Fibroblast of lung (primary cell): ENCODE measurements around the gene CABLES2. TPM values are rescaled to one million over a fixed set of nuclear protein-coding genes. Genes with fewer than 3 reads are reported as not detected.

Source experiments
- DNase-seq, 2 donors: peaks; one replicate each; pipeline versions ENCODE4 v3.0.0 to v3.0.0-alpha.2; 2010; ENCODE audit warnings: low read depth in 2 of 2
- H2AFZ ChIP-seq: 2 replicates; pipeline ENCODE4 v1.5.1; 2012; ENCODE audit warnings: low read length, control low read depth, inconsistent platforms
- H3K27ac ChIP-seq: 2 replicates; pipeline ENCODE4 v1.5.1; 2011; ENCODE audit warnings: low read length, control low read depth; ENCODE audit not compliant: insufficient read depth
- H3K27me3 ChIP-seq: 2 replicates; pipeline ENCODE4 v1.5.1; 2011; ENCODE audit warnings: mild to moderate bottlenecking, low read length; ENCODE audit not compliant: control insufficient read depth, insufficient read depth
- H3K36me3 ChIP-seq: 2 replicates; pipeline ENCODE4 v1.5.1; 2011; ENCODE audit warnings: low read length; ENCODE audit not compliant: control insufficient read depth, insufficient read depth
- H3K4me1 ChIP-seq: 2 replicates; pipeline ENCODE4 v1.5.1; 2011; ENCODE audit warnings: low read length; ENCODE audit not compliant: control insufficient read depth, insufficient read depth; ENCODE audit errors: extremely low read depth
- H3K4me2 ChIP-seq: 2 replicates; pipeline ENCODE4 v1.5.1; 2011; ENCODE audit warnings: low read length, control low read depth; ENCODE audit not compliant: insufficient read depth; ENCODE audit errors: extremely low read depth
- H3K4me3 ChIP-seq, 4 experiments: fragments of 200-600 bp in 1 of 4; sonication (generic) in 1 of 4; replicated peaks in 1 of 4; 2 replicates each; pipeline ENCODE4 v1.5.1; 2011 to 2016; ENCODE audit warnings: low read length in 4 of 4, low read depth in 3 of 4, mild to moderate bottlenecking in 3 of 4, control low read depth in 2 of 4, inconsistent platforms in 1 of 4, mixed read lengths in 1 of 4; ENCODE audit not compliant: insufficient read depth in 1 of 4; ENCODE audit errors: control extremely low read depth in 1 of 4
- H3K79me2 ChIP-seq: 2 replicates; pipeline ENCODE4 v1.5.1; 2012; ENCODE audit warnings: mild to moderate bottlenecking, low read length, inconsistent platforms; ENCODE audit not compliant: control insufficient read depth, insufficient read depth
- H3K9ac ChIP-seq: 2 replicates; pipeline ENCODE4 v1.5.1; 2011; ENCODE audit warnings: mild to moderate bottlenecking, low read length, control low read depth; ENCODE audit not compliant: insufficient read depth
- H3K9me3 ChIP-seq: 2 replicates; pipeline ENCODE4 v1.5.1; 2012; ENCODE audit warnings: low read depth, low read length; ENCODE audit not compliant: control insufficient read depth, insufficient read depth
- H4K20me1 ChIP-seq: 2 replicates; pipeline ENCODE4 v1.5.1; 2011; ENCODE audit warnings: low read length; ENCODE audit not compliant: control insufficient read depth, insufficient read depth; ENCODE audit errors: extremely low read depth
- CTCF ChIP-seq, 2 donors: IDR thresholded peaks in 1 of 2; conservative IDR thresholded peaks in 1 of 2; 1 replicate in 1 of 2; 2 replicates in 1 of 2; pipeline ENCODE4 v1.5.1; 2011 to 2012; ENCODE audit warnings: low read length in 2 of 2, control low read depth in 1 of 2, inconsistent platforms in 1 of 2, low read depth in 1 of 2, mild to moderate bottlenecking in 1 of 2
- EZH2 ChIP-seq: IDR thresholded peaks from 2 replicates; pipeline ENCODE4 v1.5.1; 2012; ENCODE audit warnings: low read length, control low read depth, mild to moderate bottlenecking; ENCODE audit errors: missing control alignments
- polyA plus RNA-seq, 2 donors: library from polyadenylated mRNA; depleted of rRNA in 1 of 2; stranded (reverse) in 1 of 2; unstranded in 1 of 2; fragments of >200 nt; gene quantifications; 2 replicates each; pipeline ENCODE4 v1.2.1, GENCODE V29; 2011 to 2012; ENCODE audit warnings: missing spikeins in 1 of 2
- total RNA-seq: library from RNA; depleted of rRNA; stranded (reverse); fragments of >200 nt; gene quantifications from 2 replicates; pipeline ENCODE4 v1.2.1, GENCODE V29; 2014

CABLES2 gene
- total and polyA plus RNA-seq, 2 donors (not counting 1 experiment from before 2014, with no cell fraction given): 0.66 to 2.9 TPM

GRCh38 chr20:62421716-62421990, 14.6 kb upstream of the CABLES2 start:
- H4K20me1 ChIP-seq: no peaks in the 10 kb centered on the region
- H3K4me1 ChIP-seq: no peaks in the 10 kb centered on the region
- no peak overlapping the region for H2AFZ ChIP-seq
- no peak overlapping the region for H3K4me3 ChIP-seq
- no peak overlapping the region for H3K4me2 ChIP-seq
- H3K9ac ChIP-seq: no peak overlapping the region
- DNase-seq: no peak
- no peak for TF ChIP-seq CTCF (conservative IDR thresholded peaks at IDR 0.05 in 1 of 2, IDR thresholded peaks at IDR 0.05 in 1 of 2; ENCODE audit: low read depth in 1 of 2, low read length in 2 of 2)
- no peak for TF ChIP-seq EZH2
- H3K36me3 ChIP-seq: no peaks in the 10 kb centered on the region
- H3K79me2 ChIP-seq: no peaks in the 10 kb centered on the region
- no peak overlapping the region for H3K27ac ChIP-seq
- no peaks in the 10 kb centered on the region for H3K9me3 ChIP-seq
- no peaks in the 10 kb centered on the region for H3K27me3 ChIP-seq

- H3K4me2 ChIP-seq: no peak overlapping the region
- no peaks in the 10 kb centered on the region for H3K27me3 ChIP-seq
- no peak overlapping the region for H3K4me3 ChIP-seq
- no peaks in the 10 kb centered on the region for H4K20me1 ChIP-seq
- no peaks in the 10 kb centered on the region for H3K36me3 ChIP-seq
- no peak for TF ChIP-seq EZH2
- no peak for TF ChIP-seq CTCF (conservative IDR thresholded peaks at IDR 0.05 in 1 of 2, IDR thresholded peaks at IDR 0.05 in 1 of 2; ENCODE audit: low read depth in 1 of 2, low read length in 2 of 2)
- no peak for DNase-seq
- H3K9me3 ChIP-seq: no peaks in the 10 kb centered on the region
- H3K27ac ChIP-seq: no peak overlapping the region
- H3K4me1 ChIP-seq: no peaks in the 10 kb centered on the region
- H3K9ac ChIP-seq: no peak overlapping the region
- no peaks in the 10 kb centered on the region for H3K79me2 ChIP-seq
- no peak overlapping the region for H2AFZ ChIP-seq
These were observed 14.0 kb upstream of the CABLES2 start for GRCh38 chr20:62420846-62421715.

GRCh38 chr20:62419759-62420158, 12.7 kb upstream of the CABLES2 start:
- H3K27me3 ChIP-seq: no peaks in the 10 kb centered on the region

More at GRCh38 chr20:62419759-62420158, 12.7 kb upstream of the CABLES2 start:
- Histone ChIP-seq H3K27ac (no peak overlapping the region), H3K9ac (no peak overlapping the region), H3K4me1 (no peaks in the 10 kb centered on the region), H2AFZ (no peak overlapping the region), H3K4me2 (no peak overlapping the region), H3K9me3 (no peaks in the 10 kb centered on the region), H3K36me3 (no peaks in the 10 kb centered on the region), H4K20me1 (no peaks in the 10 kb centered on the region), H3K79me2 (no peaks in the 10 kb centered on the region), H3K4me3 (no peak overlapping the region)
- no peak for TF ChIP-seq CTCF (conservative IDR thresholded peaks at IDR 0.05 in 1 of 2, IDR thresholded peaks at IDR 0.05 in 1 of 2; ENCODE audit: low read depth in 1 of 2, low read length in 2 of 2)
- TF ChIP-seq EZH2: no peak
- no peak for DNase-seq
